NT2/D1 (cell line): Measurements from ENCODE around the gene PARK7.
"Not testable (repeated sequence)": the region's sequence is repeated elsewhere in the genome, so short reads cannot be mapped to it uniquely, and the experiment has no call there.

ENCODE experiments used
- DNase-seq: peaks from one replicate; pipeline ENCODE4 v3.0.0-alpha.2; 2011; ENCODE audit warnings: low read depth, low spot score
- H3K27me3 ChIP-seq: 2 replicates; pipeline ENCODE4 v1.6.0; 2011; ENCODE audit warnings: mild to moderate bottlenecking; ENCODE audit not compliant: insufficient read length, insufficient read depth
- H3K36me3 ChIP-seq: 2 replicates; pipeline ENCODE4 v1.6.1; 2011; ENCODE audit warnings: mild to moderate bottlenecking, low read length, mixed read lengths; ENCODE audit not compliant: insufficient read depth, insufficient read length
- H3K4me1 ChIP-seq: 2 replicates; pipeline ENCODE4 v1.5.1; 2011; ENCODE audit not compliant: insufficient read depth, insufficient read length
- H3K4me3 ChIP-seq: 2 replicates; pipeline ENCODE4 v1.5.1; 2011; ENCODE audit warnings: low read depth; ENCODE audit not compliant: insufficient read length
- H3K9ac ChIP-seq: 2 replicates; pipeline ENCODE4 v1.6.0; 2011; ENCODE audit warnings: low read depth; ENCODE audit not compliant: insufficient read length
- H3K9me3 ChIP-seq: 2 replicates; pipeline ENCODE4 v1.5.1; 2011; ENCODE audit warnings: mild to moderate bottlenecking, low read length; ENCODE audit not compliant: insufficient read depth
- SUZ12 ChIP-seq: IDR thresholded peaks from 2 replicates; pipeline ENCODE4 v1.6.1; 2011; ENCODE audit not compliant: insufficient read length, insufficient read depth; ENCODE audit errors: extremely low read depth
- YY1 ChIP-seq: IDR thresholded peaks from 2 replicates; pipeline ENCODE4 v1.6.1; 2011; ENCODE audit not compliant: insufficient read length, insufficient read depth
- ZNF274 ChIP-seq: IDR thresholded peaks from 2 replicates; pipeline ENCODE4 v1.6.1; 2011; ENCODE audit warnings: mild to moderate bottlenecking, low read depth, low read length

PARK7 gene

GRCh38 chr1:7921796-7922195, 39.7 kb upstream of the PARK7 start:
- no peak overlapping the region for H3K4me3 ChIP-seq
- TF ChIP-seq SUZ12: no peak
- no peak for TF ChIP-seq YY1
- no peak for TF ChIP-seq ZNF274
- no peaks in the 10 kb centered on the region for H3K36me3 ChIP-seq
- no peaks in the 10 kb centered on the region for H3K4me1 ChIP-seq
- no peaks in the 10 kb centered on the region for H3K9me3 ChIP-seq
- no peaks in the 10 kb centered on the region for H3K27me3 ChIP-seq
- DNase-seq: no peak
- H3K9ac ChIP-seq: no peak overlapping the region

GRCh38 chr1:7922301-7922700, 39.2 kb upstream of the PARK7 start:
- no peak overlapping the region for H3K9ac ChIP-seq
- no peaks in the 10 kb centered on the region for H3K36me3 ChIP-seq
- DNase-seq: no peak
- H3K4me1 ChIP-seq: no peaks in the 10 kb centered on the region
- no peaks in the 10 kb centered on the region for H3K27me3 ChIP-seq
- H3K4me3 ChIP-seq: no peak overlapping the region
- H3K9me3 ChIP-seq: no peaks in the 10 kb centered on the region
- TF ChIP-seq ZNF274: no peak

GRCh38 chr1:7927061-7927460, 34.5 kb upstream of the PARK7 start:
- H3K4me3 ChIP-seq, DNase-seq, H3K27me3 ChIP-seq, H3K4me1 ChIP-seq, H3K9me3 ChIP-seq, H3K9ac ChIP-seq, H3K36me3 ChIP-seq: not testable (repeated sequence)

- H3K9ac ChIP-seq: no peak overlapping the region
- no peaks in the 10 kb centered on the region for H3K27me3 ChIP-seq
- TF ChIP-seq SUZ12 (no peak), YY1 (no peak), ZNF274 (no peak)
- no peaks in the 10 kb centered on the region for H3K36me3 ChIP-seq
- no peak overlapping the region for H3K4me3 ChIP-seq
- no peaks in the 10 kb centered on the region for H3K4me1 ChIP-seq
- no peak for DNase-seq
- H3K9me3 ChIP-seq: no peaks in the 10 kb centered on the region
Observed at GRCh38 chr1:7928247-7928646, 33.3 kb upstream of the PARK7 start.

GRCh38 chr1:7929637-7930036, 31.9 kb upstream of the PARK7 start:
- no peaks in the 10 kb centered on the region for H3K27me3 ChIP-seq
- no peak overlapping the region for H3K4me3 ChIP-seq
- no peak overlapping the region for H3K9ac ChIP-seq
- H3K4me1 ChIP-seq: no peaks in the 10 kb centered on the region
- TF ChIP-seq YY1 (no peak), SUZ12 (no peak), ZNF274 (no peak)
- DNase-seq: no peak
- no peaks in the 10 kb centered on the region for H3K36me3 ChIP-seq
- no peaks in the 10 kb centered on the region for H3K9me3 ChIP-seq

- H3K4me1 ChIP-seq: no peaks in the 10 kb centered on the region
- H3K27me3 ChIP-seq: no peaks in the 10 kb centered on the region
- H3K4me3 ChIP-seq: no peak overlapping the region
- DNase-seq: no peak
- H3K9ac ChIP-seq: no peak overlapping the region
- no peak for TF ChIP-seq SUZ12
- no peak for TF ChIP-seq YY1
- no peak for TF ChIP-seq ZNF274
- H3K36me3 ChIP-seq: no peaks in the 10 kb centered on the region
- no peaks in the 10 kb centered on the region for H3K9me3 ChIP-seq
Observed at GRCh38 chr1:7930645-7931445, 30.7 kb upstream of the PARK7 start.

GRCh38 chr1:7931446-7931812, 30.1 kb upstream of the PARK7 start:
- Histone ChIP-seq H3K9ac (no peak overlapping the region), H3K36me3 (no peaks in the 10 kb centered on the region), H3K27me3 (peaks cover 2% of the 10 kb centered on the region), H3K4me1 (no peaks in the 10 kb centered on the region), H3K4me3 (no peak overlapping the region), H3K9me3 (no peaks in the 10 kb centered on the region)
- no peak for TF ChIP-seq YY1
- no peak for TF ChIP-seq SUZ12
- TF ChIP-seq ZNF274: no peak
- no peak for DNase-seq
